HG02840 (cell line): Measurements from ENCODE around the gene TACC2.

Experiments
- ATAC-seq: cut with Tn5 transposase; IDR thresholded peaks from one replicate; pipeline ENCODE4 v1.9.1; 2021; ENCODE audit warnings: mild to moderate bottlenecking, moderate library complexity, moderate number of reproducible peaks; ENCODE audit not compliant: unreplicated experiment, low FRiP score

The TACC2 gene

GRCh38 chr10:122239578-122240257 is 250.8 kb downstream of the TACC2 start:
- ATAC-seq, result no peak

- ATAC-seq, result no peak
Measured at GRCh38 chr10:122240401-122240800, 251.4 kb downstream of the TACC2 start.

DNA sequence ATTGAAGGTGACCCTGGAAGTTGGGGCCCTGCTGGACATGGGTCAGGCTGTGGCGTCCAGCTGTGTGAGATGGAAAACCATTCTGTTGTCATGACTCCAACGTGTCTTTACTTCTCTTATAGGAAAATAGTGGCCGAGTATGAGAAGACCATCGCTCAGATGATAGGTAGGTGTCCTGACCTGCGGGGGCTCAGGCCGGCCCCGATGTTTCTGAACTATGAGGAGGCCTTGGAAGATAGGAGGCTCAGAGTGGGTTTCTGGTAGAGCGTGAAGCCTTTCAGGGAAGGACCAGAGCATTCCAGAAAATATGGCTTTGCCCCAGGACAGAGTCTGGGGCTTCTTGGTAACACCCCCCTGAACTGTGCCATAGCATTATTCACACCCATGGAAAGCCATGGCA is 252.9 kb downstream of the TACC2 start:
- ATAC-seq, result no peak

GRCh38 chr10:122243550-122243949 is 254.6 kb downstream of the TACC2 start:
- no peak for ATAC-seq

GRCh38 chr10:122244001-122244975 is 255.3 kb downstream of the TACC2 start:
- no peak for ATAC-seq

DNA sequence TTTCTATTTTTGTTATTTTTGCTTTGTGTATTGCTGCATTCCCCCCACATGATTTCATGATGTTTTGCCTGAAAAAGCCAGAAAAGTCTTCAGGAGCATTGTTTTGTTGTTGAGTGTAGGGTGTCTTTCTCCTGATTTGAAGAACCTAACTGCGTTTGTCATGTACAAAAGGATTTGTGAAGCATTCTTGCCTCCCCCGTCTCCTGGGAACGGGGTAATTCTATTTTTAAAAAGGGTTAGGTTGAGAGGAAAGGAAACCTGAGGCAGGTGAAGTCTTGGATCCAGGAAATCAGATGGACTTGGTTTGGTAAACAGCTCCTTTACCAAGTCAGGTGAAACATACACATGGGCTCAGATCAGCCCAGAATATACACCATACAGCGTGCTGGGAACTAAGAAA is 256.2 kb downstream of the TACC2 start:
- ATAC-seq, result no peak

DNA sequence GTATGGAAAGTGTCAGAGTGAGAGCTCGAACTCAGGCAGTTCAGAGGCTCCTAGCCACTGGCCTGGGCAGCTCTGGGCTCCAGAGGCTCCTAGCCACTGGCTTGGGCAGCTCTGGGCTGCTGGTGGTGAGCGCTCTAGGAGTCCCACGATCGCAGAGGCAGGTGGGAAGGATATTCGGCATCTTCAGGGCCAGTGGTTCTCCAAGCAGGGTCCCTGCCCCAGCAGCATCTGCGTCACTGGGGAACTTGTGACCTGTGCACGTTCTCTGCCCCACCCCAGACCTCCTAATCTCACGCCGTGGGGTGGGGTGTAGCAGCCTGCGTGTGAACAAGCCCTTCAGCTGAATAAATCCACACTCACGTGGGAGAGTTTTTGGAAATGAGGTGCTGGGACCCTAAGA is 256.9 kb downstream of the TACC2 start:
- no peak for ATAC-seq

DNA sequence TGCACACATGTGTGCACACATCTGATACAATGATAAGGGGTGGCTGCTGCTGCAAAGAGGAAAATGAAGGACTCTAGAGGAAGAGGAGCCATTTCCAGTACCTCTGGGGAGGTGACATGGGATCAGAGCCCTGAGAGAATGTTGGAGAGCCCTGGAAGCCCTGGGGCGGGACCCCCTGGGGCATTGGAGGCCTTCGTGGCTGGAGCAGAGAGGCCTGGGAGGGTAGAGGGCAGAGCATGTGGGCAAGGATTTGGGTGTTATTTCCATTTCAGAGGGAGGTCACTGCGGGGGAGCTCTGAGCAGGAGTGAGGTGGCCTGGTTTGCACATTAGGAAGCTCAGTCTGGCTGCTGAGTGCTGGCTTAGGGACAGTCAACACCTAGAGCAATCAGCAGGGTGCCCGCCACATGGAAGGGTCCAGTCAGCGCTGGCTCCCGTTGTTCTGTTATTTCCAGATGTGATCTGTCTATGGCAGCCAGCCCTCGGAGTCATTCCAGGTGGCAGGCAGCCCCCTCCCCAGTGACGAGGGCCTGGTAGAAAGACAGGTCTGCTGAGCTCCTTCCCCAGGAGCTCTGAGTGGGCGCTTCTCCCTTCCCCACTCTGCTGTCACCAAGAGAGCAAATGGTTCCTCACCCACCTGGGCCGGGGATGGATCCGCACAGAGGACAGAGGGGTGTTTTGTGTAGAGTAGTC is 258.0 kb downstream of the TACC2 start:
- no peak for ATAC-seq

GRCh38 chr10:122248356-122249302 is 259.7 kb downstream of the TACC2 start:
- no peak for ATAC-seq

DNA sequence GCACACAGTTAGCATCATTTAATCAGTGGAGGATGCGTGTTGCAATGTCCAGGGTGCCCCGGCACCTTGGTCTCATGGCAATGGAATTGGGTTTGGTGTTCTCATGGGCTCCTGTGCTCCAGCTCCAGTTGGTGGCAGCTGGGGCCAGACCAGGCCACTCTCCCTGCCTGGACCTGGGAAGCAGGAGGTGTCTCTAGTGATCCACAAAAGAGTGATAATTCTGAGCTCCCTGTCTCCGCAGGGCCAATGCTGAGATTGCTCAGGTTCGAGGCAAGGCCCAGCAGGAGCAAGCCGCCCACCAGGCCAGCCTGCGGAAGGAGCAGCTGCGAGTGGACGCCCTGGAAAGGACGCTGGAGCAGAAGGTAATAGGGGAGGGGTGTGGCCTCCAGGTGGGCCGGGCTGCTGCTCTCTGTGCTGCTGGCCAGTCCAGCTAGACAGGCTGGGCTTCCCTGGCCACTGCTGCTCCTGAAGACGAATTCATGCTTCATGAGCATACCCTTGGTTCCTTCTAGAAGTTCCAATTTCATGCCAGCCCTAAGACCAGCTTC is 260.4 kb downstream of the TACC2 start:
- ATAC-seq, result no peak

- no peak for ATAC-seq
Measured at GRCh38 chr10:122249991-122250750, 261.2 kb downstream of the TACC2 start.

- ATAC-seq, result no peak
Measured at GRCh38 chr10:122251459-122252255, 262.7 kb downstream of the TACC2 start.

GRCh38 chr10:122252805-122253204 is 263.8 kb downstream of the TACC2 start:
- no peak for ATAC-seq

DNA sequence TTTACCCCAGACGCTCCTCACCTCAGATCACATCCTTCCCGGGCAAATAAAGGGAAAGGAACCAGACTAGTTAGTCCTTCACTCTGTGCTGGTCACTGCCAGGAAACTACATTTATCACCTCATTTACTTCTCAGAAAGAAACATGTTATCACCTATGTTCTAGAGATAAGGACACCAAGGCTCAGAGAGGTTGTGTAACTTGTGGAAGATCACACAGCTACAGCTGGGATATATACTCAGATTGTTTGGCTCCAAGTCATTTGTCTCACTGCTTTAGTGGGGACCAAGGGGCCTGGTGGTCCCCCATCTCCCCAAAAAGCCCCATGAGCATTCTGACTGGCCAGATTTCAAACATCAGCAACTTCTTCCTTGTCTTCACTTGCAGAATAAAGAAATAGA is 264.6 kb downstream of the TACC2 start:
- no peak for ATAC-seq

DNA sequence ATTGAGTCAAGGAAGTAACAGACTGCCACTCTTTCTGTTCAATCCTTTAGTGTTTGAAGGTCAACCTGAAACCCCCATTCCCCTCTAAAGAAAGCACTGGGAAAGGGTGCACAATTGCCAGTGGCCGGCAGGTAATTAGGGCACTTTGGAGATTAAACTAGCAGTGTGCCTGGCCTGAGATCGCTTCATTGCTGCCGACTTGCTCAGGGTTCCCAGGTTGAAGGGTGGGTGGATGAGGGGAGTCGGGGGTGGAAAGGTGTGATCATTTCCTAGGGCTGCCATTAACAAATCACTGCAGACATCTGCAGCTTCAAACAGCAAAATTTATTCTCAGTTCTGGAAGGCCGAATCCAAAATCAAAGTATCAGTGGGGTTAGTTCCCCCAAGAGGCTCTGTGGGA is 265.9 kb downstream of the TACC2 start:
- ATAC-seq, result no peak

DNA sequence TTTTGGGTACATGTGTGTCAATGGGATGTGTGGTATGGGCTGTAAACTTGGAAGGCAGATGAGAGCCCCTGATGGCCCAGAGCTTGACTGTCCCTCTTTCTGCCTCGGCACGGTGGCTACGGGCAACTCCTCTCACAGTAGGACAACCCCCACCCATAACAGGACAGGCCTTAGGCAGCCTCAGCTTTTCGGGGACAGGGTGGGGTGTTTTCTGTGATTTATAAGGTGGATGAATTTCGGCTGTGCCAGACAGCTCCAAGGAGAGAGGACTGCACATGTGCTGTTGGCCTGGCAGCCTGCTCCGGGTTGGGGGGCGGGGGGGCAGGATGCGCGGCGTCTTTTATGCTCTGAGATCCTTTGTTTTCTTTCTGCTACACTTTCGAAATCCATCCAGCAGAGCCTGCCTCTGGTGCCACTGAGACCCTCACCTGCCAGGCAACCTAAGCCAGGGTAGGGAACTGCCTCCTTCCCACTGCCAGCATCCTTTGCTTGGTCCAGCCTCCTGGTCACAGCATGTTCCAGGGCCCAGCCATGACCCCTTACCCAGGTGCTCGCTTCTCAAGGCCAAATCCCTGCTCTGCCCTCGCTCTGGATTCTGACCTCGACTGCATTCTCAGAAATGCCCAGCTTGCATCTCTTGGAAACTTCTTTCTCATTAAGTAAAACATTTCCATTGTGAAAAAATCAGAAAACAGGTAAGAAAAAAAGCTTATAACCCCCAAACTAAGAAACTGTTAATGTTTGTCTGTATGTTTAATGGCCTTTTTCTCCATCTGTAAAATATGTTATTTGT is 266.7 kb downstream of the TACC2 start:
- ATAC-seq, result no peak

- no peak for ATAC-seq
Measured at GRCh38 chr10:122257041-122257440, 268.1 kb downstream of the TACC2 start.
